ENCODE measurements around the gene TMEM175. TPM values are rescaled to one million over a fixed set of nuclear protein-coding genes. Genes with fewer than 3 reads are reported as not detected.

TMEM175 gene
- polyA plus RNA-seq, 1 of the 3 experiments (the other 2 are of a cell fraction): 54.2 TPM

GRCh38 chr4:914531-914930 lies 17.7 kb upstream of the TMEM175 start:
- Histone ChIP-seq H3K27me3 (ENCODE audit: insufficient read depth) (no peaks in the 10 kb centered on the region), H3K79me2 (ENCODE audit: insufficient read depth) (peaks cover 51% of the 10 kb centered on the region), H3K4me3 (ENCODE audit: low read depth in 2 of 2, low read length in 1 of 2) (no peak overlapping the region), H3F3A (replicated peaks; ENCODE audit: insufficient read depth) (no peaks in the 10 kb centered on the region), H4K20me1 (ENCODE audit: insufficient read depth) (peaks cover 40% of the 10 kb centered on the region), H3K4me2 (no peak overlapping the region), H2AFZ (ENCODE audit: low read depth) (no peak overlapping the region), H3K9me3 (no peaks in the 10 kb centered on the region), H3K9me2 (no peaks in the 10 kb centered on the region), H3K36me3 (replicated peaks in 1 of 2; ENCODE audit: control insufficient read depth in 1 of 2, insufficient read depth in 2 of 2, low read length in 1 of 2) (peaks cover 0 to 32% of the 10 kb centered on the region in 2 experiments), H3K9ac (no peak overlapping the region), H3K4me1 (ENCODE audit: control insufficient read depth in 1 of 2, insufficient read depth in 2 of 2, low read depth in 1 of 2, low read length in 1 of 2) (no peaks in the 10 kb centered on the region), H3K27ac (ENCODE audit: low read depth in 2 of 2, low read length in 1 of 2) (no peak overlapping the region)
- ChIA-PET CTCF (no interaction called here), POLR2A (no interaction called here)
- no peak for TF ChIP-seq RFX5 (IDR thresholded peaks at IDR 0.05; ENCODE audit: low read length)
- TF ChIP-seq TCF12 (IDR thresholded peaks at IDR 0.05): no peak
- TF ChIP-seq RAD21 (IDR thresholded peaks at IDR 0.05; ENCODE audit: low read length): no peak
- no peak for TF ChIP-seq YY1 (IDR thresholded peaks at IDR 0.05; ENCODE audit: low read depth)
- no peak for TF ChIP-seq NFIC (IDR thresholded peaks at IDR 0.05; ENCODE audit: borderline replicate concordance)
- TF ChIP-seq SIN3A (IDR thresholded peaks at IDR 0.05; ENCODE audit: borderline replicate concordance, low read depth, low read length): no peak
- no peak for TF ChIP-seq CHD2 (IDR thresholded peaks at IDR 0.05; ENCODE audit: low read length, partially characterized antibody)
- no peak for TF ChIP-seq ZBTB33 (IDR thresholded peaks at IDR 0.05; ENCODE audit: borderline replicate concordance, low read depth)
- TF ChIP-seq SMC3 (IDR thresholded peaks at IDR 0.05; ENCODE audit: low read depth, low read length): no peak
- no peak for TF ChIP-seq PBX3 (IDR thresholded peaks at IDR 0.05)
- TF ChIP-seq MEF2A (IDR thresholded peaks at IDR 0.05; ENCODE audit: borderline replicate concordance, low read depth): no peak
- TF ChIP-seq, protein P1, sequence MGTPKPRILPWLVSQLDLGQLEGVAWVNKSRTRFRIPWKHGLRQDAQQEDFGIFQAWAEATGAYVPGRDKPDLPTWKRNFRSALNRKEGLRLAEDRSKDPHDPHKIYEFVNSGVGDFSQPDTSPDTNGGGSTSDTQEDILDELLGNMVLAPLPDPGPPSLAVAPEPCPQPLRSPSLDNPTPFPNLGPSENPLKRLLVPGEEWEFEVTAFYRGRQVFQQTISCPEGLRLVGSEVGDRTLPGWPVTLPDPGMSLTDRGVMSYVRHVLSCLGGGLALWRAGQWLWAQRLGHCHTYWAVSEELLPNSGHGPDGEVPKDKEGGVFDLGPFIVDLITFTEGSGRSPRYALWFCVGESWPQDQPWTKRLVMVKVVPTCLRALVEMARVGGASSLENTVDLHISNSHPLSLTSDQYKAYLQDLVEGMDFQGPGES (IDR thresholded peaks at IDR 0.05; ENCODE audit: low read depth, low read length): no peak
- TF ChIP-seq JUND (IDR thresholded peaks at IDR 0.05): no peak
- no peak for TF ChIP-seq POLR2AphosphoS5 (IDR thresholded peaks at IDR 0.05; ENCODE audit: low read depth, low read length)
- TF ChIP-seq GATA2 (CRISPR knock-in tag; IDR thresholded peaks at IDR 0.05): no peak
- no peak for DNase-seq
- WGBS (ENCODE audit: low lambda C conversion rate): 94% methylated on average over 10 of the region's 21 CpGs

DNA sequence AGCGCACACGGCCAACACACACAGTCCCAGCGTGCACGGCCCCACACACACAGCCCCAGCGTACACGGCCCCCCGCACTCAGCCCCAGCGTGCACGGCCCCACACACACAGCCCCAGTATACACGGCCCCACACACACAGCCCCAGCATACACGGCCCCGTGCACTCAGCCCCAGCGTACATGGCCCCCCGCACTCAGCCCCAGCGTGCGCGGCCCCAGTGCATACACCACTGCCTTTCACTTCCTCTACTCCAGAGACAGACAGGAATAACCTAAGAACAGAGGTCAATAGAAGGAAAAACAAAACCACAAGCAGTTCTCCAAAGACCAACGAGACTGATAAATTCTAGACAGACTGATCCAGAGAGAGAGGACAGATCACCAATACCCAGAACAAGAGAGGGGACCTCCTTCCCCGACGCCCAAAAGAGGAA lies 17.2 kb upstream of the TMEM175 start:
- Histone ChIP-seq H3F3A (replicated peaks; ENCODE audit: insufficient read depth) (no peaks in the 10 kb centered on the region), H3K4me2 (no peak overlapping the region), H3K4me3 (ENCODE audit: low read depth in 2 of 2, low read length in 1 of 2) (no peak overlapping the region), H3K36me3 (replicated peaks in 1 of 2; ENCODE audit: control insufficient read depth in 1 of 2, insufficient read depth in 2 of 2, low read length in 1 of 2) (peaks cover 0 to 27% of the 10 kb centered on the region in 2 experiments), H4K20me1 (ENCODE audit: insufficient read depth) (peaks cover 40% of the 10 kb centered on the region), H3K4me1 (ENCODE audit: control insufficient read depth in 1 of 2, insufficient read depth in 2 of 2, low read depth in 1 of 2, low read length in 1 of 2) (no peaks in the 10 kb centered on the region), H2AFZ (ENCODE audit: low read depth) (no peak overlapping the region), H3K27me3 (ENCODE audit: insufficient read depth) (no peaks in the 10 kb centered on the region), H3K9ac (no peak overlapping the region), H3K79me2 (ENCODE audit: insufficient read depth) (peaks cover 56% of the 10 kb centered on the region), H3K9me2 (no peaks in the 10 kb centered on the region), H3K27ac (ENCODE audit: low read depth in 2 of 2, low read length in 1 of 2) (no peak overlapping the region), H3K9me3 (no peaks in the 10 kb centered on the region)
- WGBS (ENCODE audit: low lambda C conversion rate): 90% methylated on average over 18 of the region's 20 CpGs
- ChIA-PET CTCF (no interaction called here), POLR2A (no interaction called here)
- no peak for DNase-seq
- TF ChIP-seq CHD2 (IDR thresholded peaks at IDR 0.05; ENCODE audit: low read length, partially characterized antibody) (no peak), MXI1 (IDR thresholded peaks at IDR 0.05; ENCODE audit: low read depth, low read length) (no peak), YY1 (IDR thresholded peaks at IDR 0.05; ENCODE audit: low read depth) (no peak)

Data from SK-N-SH (cell line).